Measurements from ENCODE around the gene ROR2.
"Not testable (repeated sequence)": the region's sequence is repeated elsewhere in the genome, so short reads cannot be mapped to it uniquely, and the experiment has no call there.

The ROR2 gene

GRCh38 chr9:91541734-91542133 is 408.3 kb downstream of the ROR2 start:
- no peak for DNase-seq

GRCh38 chr9:91540506-91540905 is 409.5 kb downstream of the ROR2 start:
- peak; percentile 6 for DNase-seq

DNA sequence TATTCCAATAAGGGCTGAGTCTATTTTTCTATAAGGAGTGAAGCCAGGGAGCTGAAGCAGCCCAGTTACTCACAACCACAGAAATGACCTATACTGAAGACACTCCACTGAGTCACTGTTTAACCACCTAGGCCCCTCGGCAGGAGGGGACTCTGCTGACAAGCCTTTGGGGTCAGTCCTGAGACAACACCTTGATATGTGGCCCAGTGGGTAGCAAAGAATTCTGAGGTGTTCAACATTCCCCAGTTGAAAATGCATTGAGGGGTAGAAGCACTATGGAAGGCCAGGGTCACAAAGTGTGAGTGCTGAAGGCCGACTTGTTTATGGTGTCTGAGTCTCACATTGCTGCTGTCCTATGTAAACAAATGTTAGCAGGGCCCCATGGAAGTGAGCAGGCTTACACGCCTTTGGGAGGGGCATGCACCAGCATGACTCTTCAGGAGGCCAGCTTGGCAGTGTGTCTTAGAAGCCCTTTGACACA is 413.8 kb downstream of the ROR2 start:
- no peak for DNase-seq

GRCh38 chr9:91534374-91534773 is 415.7 kb downstream of the ROR2 start:
- DNase-seq = no peak

DNA sequence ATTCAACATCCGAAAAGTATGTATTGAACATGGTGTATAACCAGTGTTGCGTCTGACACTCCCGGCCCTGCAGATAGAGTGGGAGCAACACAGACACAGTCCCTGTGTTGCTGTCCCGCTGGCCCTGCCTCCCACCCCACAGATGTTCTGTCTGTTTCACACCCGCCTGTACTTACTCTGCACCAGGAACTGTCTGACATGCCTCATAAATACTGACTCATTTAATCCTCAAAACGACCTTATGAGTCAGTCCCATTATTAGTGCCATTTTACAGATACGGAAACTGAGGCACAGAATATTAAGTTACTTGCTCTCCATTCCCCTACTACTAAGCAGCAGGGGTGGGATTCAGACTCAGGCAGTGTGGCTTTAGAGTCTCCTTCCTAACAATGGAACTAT is 416.6 kb downstream of the ROR2 start:
- no peak for DNase-seq

GRCh38 chr9:91532325-91532724 is 417.7 kb downstream of the ROR2 start:
- DNase-seq = no peak

- peak; percentile 9 for DNase-seq
Measured at GRCh38 chr9:91530829-91531228, 419.2 kb downstream of the ROR2 start.

GRCh38 chr9:91522481-91522880 is 427.5 kb downstream of the ROR2 start:
- no peak for DNase-seq

DNA sequence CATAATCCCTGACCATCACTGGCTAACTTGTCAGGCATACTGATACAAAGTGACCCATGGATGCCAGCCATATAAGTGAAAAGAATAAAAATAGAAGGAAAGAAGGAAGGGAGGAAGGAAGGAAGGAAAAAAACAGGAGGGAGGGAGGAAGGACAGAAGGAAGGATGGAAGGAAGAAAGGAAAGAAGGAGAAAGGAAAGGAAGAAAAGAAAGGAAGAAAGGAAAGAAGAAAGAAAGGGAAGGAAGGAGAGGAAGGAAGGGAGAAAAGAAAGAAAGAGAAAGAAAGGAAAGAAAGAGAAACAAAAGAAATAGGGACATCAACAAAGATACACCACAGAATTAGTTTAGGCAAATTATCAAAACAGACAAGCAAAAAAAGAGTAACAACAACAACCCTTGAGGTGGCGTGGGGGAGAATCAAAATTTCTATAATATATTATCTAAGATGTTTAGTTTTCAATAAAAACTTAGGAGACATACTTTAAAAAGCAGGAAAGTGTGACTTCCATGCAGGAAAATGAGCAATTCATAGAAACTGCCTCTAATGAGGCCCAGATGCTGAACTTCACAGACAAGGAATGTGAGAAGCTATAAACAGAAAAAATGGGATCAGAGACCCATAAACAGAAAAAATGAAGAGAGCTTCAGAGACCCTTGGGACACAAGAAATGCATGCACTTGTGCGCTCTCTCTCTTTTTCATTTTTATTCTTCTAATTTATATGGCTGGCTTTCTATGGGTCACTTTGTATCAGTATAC is 430.3 kb downstream of the ROR2 start:
- no peak for DNase-seq

- DNase-seq = no peak
Measured at GRCh38 chr9:91518462-91518861, 431.6 kb downstream of the ROR2 start.

DNA sequence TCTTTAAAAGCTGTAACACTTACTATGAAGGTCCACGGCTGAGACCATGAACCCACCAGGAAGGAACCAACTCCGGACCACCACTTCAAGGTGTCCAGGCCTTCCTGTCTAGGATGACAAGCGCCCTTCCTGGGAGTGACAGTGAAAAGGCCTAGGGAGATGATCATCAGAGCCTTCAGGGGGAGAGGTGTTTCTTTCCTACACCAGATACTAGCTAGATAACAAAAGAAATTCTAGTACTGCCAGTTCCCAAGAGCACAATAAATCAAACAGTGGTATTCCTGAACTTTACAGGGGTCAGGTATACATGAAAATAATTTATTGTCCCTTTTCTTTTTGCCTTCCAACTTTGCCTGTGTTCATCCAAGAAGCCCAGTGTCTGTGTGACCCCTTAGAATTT is 432.2 kb downstream of the ROR2 start:
- DNase-seq = no peak

GRCh38 chr9:91517332-91517731 is 432.7 kb downstream of the ROR2 start:
- not testable (repeated sequence) for DNase-seq

- DNase-seq = no peak
Measured at GRCh38 chr9:91516777-91517176, 433.3 kb downstream of the ROR2 start.

DNA sequence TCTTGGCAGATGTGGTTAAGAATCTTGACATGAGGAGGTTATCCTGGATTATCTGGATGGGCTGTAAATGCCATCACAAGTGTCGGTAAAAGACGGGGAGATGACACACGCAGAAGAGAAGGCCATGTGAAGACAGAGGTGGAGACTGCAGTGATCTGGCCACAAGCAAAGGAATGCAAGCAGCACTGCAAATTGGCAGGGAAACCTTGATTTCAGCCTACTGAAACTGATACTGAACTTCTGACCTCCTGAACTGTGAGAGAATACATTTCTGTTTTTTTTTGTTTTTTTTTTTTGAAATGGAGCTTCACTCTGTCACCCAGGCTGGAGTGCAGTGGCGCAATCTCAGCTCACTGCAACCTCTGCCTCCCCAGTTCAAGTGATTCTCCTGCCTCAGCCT is 433.9 kb downstream of the ROR2 start:
- no peak for DNase-seq

GRCh38 chr9:91515074-91515687 is 434.8 kb downstream of the ROR2 start:
- DNase-seq = peak; percentile 93

Data from OCI-M1 (cell line).